ENCODE results near the gene WWOX.

The WWOX gene

GRCh38 chr16:78235168-78235800 lies 135.8 kb downstream of the WWOX start:
- peak; percentile 75 for DNase-seq

GRCh38 chr16:78235876-78236275 lies 136.4 kb downstream of the WWOX start:
- no peak for DNase-seq

- no peak for DNase-seq
Measured at GRCh38 chr16:78237841-78238240, 138.4 kb downstream of the WWOX start.

GRCh38 chr16:78240459-78241222 lies 141.2 kb downstream of the WWOX start:
- DNase-seq, result no peak

- DNase-seq, result no peak
Measured at GRCh38 chr16:78242239-78242630, 142.8 kb downstream of the WWOX start.

- DNase-seq, result no peak
Measured at GRCh38 chr16:78244131-78244895, 144.9 kb downstream of the WWOX start.

GRCh38 chr16:78246559-78246958 lies 147.1 kb downstream of the WWOX start:
- no peak for DNase-seq

GRCh38 chr16:78249056-78249455 lies 149.6 kb downstream of the WWOX start:
- no peak for DNase-seq

- DNase-seq, result no peak
Measured at GRCh38 chr16:78249832-78250231, 150.4 kb downstream of the WWOX start.

GRCh38 chr16:78251115-78251514 lies 151.7 kb downstream of the WWOX start:
- DNase-seq, result no peak

- no peak for DNase-seq
Measured at GRCh38 chr16:78252757-78253156, 153.3 kb downstream of the WWOX start.

- no peak for DNase-seq
Measured at GRCh38 chr16:78254841-78255240, 155.4 kb downstream of the WWOX start.

GRCh38 chr16:78256686-78257375 lies 157.4 kb downstream of the WWOX start:
- DNase-seq, result no peak

GRCh38 chr16:78257376-78257728 lies 157.9 kb downstream of the WWOX start:
- DNase-seq, result no peak

- DNase-seq, result no peak
Measured at GRCh38 chr16:78258375-78259065, 159.1 kb downstream of the WWOX start.

- DNase-seq, result no peak
Measured at GRCh38 chr16:78259873-78260272, 160.4 kb downstream of the WWOX start.

- DNase-seq, result no peak
Measured at GRCh38 chr16:78264642-78265041, 165.2 kb downstream of the WWOX start.

GRCh38 chr16:78269256-78269655 lies 169.8 kb downstream of the WWOX start:
- no peak for DNase-seq

- DNase-seq, result no peak
Measured at GRCh38 chr16:78271981-78272380, 172.5 kb downstream of the WWOX start.

- DNase-seq, result no peak
Measured at GRCh38 chr16:78274771-78275170, 175.3 kb downstream of the WWOX start.

GRCh38 chr16:78275420-78275819 lies 176.0 kb downstream of the WWOX start:
- DNase-seq, result no peak

- DNase-seq, result no peak
Measured at GRCh38 chr16:78277321-78278055, 178.0 kb downstream of the WWOX start.
